H9 (cell line): ENCODE data around the gene CEP41. TPM values are rescaled to one million over a fixed set of nuclear protein-coding genes. Genes with fewer than 3 reads are reported as not detected.

Source experiments
- DNase-seq: peaks from one replicate; pipeline ENCODE4 v3.0.0-alpha.2; 2017
- H2AFZ ChIP-seq: one replicate; pipeline ENCODE4 v1.6.1; 2013; ENCODE audit warnings: mild to moderate bottlenecking, low read length, control low read depth, moderate library complexity
- H2AK5ac ChIP-seq: 2 replicates; pipeline ENCODE4 v1.6.1; 2013; ENCODE audit warnings: low read length, control low read depth, mixed read lengths; ENCODE audit not compliant: insufficient read length
- H2BK120ac ChIP-seq: one replicate; pipeline ENCODE4 v1.6.1; 2013; ENCODE audit warnings: low read depth, mild to moderate bottlenecking, low read length, control low read depth, inconsistent platforms; ENCODE audit not compliant: poor library complexity, severe bottlenecking
- H2BK12ac ChIP-seq: 2 replicates; pipeline ENCODE4 v1.6.1; 2013; ENCODE audit warnings: low read length, control low read depth, mixed read lengths, low read depth; ENCODE audit not compliant: insufficient read length
- H2BK15ac ChIP-seq: 2 replicates; pipeline ENCODE4 v1.6.1; 2013; ENCODE audit warnings: low read depth, low read length, control low read depth
- H2BK20ac ChIP-seq: one replicate; pipeline ENCODE4 v1.6.1; 2013; ENCODE audit warnings: low read depth, mild to moderate bottlenecking, low read length, control low read depth, inconsistent platforms; ENCODE audit not compliant: poor library complexity, severe bottlenecking
- H2BK5ac ChIP-seq: 2 replicates; pipeline ENCODE4 v1.6.1; 2013; ENCODE audit warnings: low read length, control low read depth, mixed read lengths; ENCODE audit not compliant: insufficient read length
- H3K14ac ChIP-seq: 2 replicates; pipeline ENCODE4 v1.6.1; 2013; ENCODE audit warnings: low read length, control low read depth; ENCODE audit not compliant: insufficient read depth
- H3K18ac ChIP-seq: 2 replicates; pipeline ENCODE4 v1.6.1; 2013; ENCODE audit warnings: low read depth, mild to moderate bottlenecking, mixed read lengths, low read length, control low read depth; ENCODE audit not compliant: insufficient read length
- H3K23ac ChIP-seq: 2 replicates; pipeline ENCODE4 v1.6.1; 2013; ENCODE audit warnings: low read length, control low read depth, mixed read lengths, low read depth; ENCODE audit not compliant: insufficient read length
- H3K23me2 ChIP-seq: 2 replicates; pipeline ENCODE4 v1.6.1; 2013; ENCODE audit warnings: low read depth, mild to moderate bottlenecking, mixed read lengths, low read length, control low read depth; ENCODE audit not compliant: insufficient read length, poor library complexity, severe bottlenecking
- H3K27ac ChIP-seq: 2 replicates; pipeline ENCODE4 v1.5.1; 2013; ENCODE audit warnings: low read length, control low read depth, mixed read lengths, low read depth; ENCODE audit not compliant: insufficient read length
- H3K27me3 ChIP-seq: 2 replicates; pipeline ENCODE4 v1.6.1; 2013; ENCODE audit warnings: low read length, control low read depth, inconsistent platforms; ENCODE audit not compliant: insufficient read depth
- H3K4ac ChIP-seq: 2 replicates; pipeline ENCODE4 v1.6.1; 2013; ENCODE audit warnings: low read depth, mild to moderate bottlenecking, control low read depth, inconsistent platforms, low read length, moderate library complexity
- H3K4me1 ChIP-seq: 2 replicates; pipeline ENCODE4 v1.6.1; 2013; ENCODE audit warnings: low read length, control low read depth, inconsistent platforms; ENCODE audit not compliant: insufficient read depth
- H3K4me2 ChIP-seq: 2 replicates; pipeline ENCODE4 v1.6.1; 2013; ENCODE audit warnings: low read length, control low read depth, mixed read lengths; ENCODE audit not compliant: insufficient read length, insufficient read depth
- H3K56ac ChIP-seq: 2 replicates; pipeline ENCODE4 v1.6.1; 2013; ENCODE audit warnings: low read depth, mild to moderate bottlenecking, mixed read lengths, low read length, control low read depth; ENCODE audit not compliant: insufficient read length
- H3K79me1 ChIP-seq: 2 replicates; pipeline ENCODE4 v1.6.1; 2013; ENCODE audit warnings: low read depth, mild to moderate bottlenecking, moderate library complexity, low read length, control low read depth, inconsistent platforms; ENCODE audit not compliant: insufficient read depth, poor library complexity, severe bottlenecking
- H3K79me2 ChIP-seq: 2 replicates; pipeline ENCODE4 v1.6.1; 2013; ENCODE audit warnings: low read length, control low read depth, inconsistent platforms; ENCODE audit not compliant: insufficient read depth
- H3K9ac ChIP-seq: 2 replicates; pipeline ENCODE4 v1.6.1; 2013; ENCODE audit warnings: low read length, control low read depth, mixed read lengths; ENCODE audit not compliant: insufficient read length; ENCODE audit errors: extremely low read depth
- H3K9me3 ChIP-seq: one replicate; pipeline ENCODE4 v1.6.1; 2013; ENCODE audit warnings: low read depth, low read length, inconsistent platforms; ENCODE audit not compliant: control insufficient read depth
- H3T11ph ChIP-seq: one replicate; pipeline ENCODE4 v1.6.1; 2013; ENCODE audit warnings: mild to moderate bottlenecking, low read length, control low read depth, inconsistent platforms
- H4K20me1 ChIP-seq: one replicate; pipeline ENCODE4 v1.6.1; 2013; ENCODE audit not compliant: control insufficient read depth, insufficient read length, insufficient read depth
- H4K5ac ChIP-seq: 2 replicates; pipeline ENCODE4 v1.6.1; 2013; ENCODE audit warnings: low read depth, mild to moderate bottlenecking, mixed read lengths, low read length, control low read depth; ENCODE audit not compliant: insufficient read length
- H4K8ac ChIP-seq: replicated peaks from 2 replicates; pipeline ENCODE4 v1.6.1; 2013; ENCODE audit warnings: low read length, control low read depth, mixed read lengths, low read depth; ENCODE audit not compliant: insufficient read length
- H4K91ac ChIP-seq: 2 replicates; pipeline ENCODE4 v1.6.1; 2013; ENCODE audit warnings: low read depth, mild to moderate bottlenecking, moderate library complexity, mixed read lengths, low read length, control low read depth; ENCODE audit not compliant: insufficient read length
- H3K27ac Mint-ChIP-seq, 3 experiments: 2 replicates in 2 of 3; 3 replicates in 1 of 3; pipeline ENCODE4 v1.8.0; 2020 to 2021; ENCODE audit warnings: mixed read lengths in 3 of 3, mild to moderate bottlenecking in 1 of 3, moderate library complexity in 1 of 3
- H3K27me3 Mint-ChIP-seq: 2 replicates; pipeline ENCODE4 v1.8.0; 2021; ENCODE audit warnings: low read depth, mild to moderate bottlenecking, moderate library complexity, mixed read lengths
- H3K36me3 Mint-ChIP-seq, 3 experiments: 2 replicates in 2 of 3; 3 replicates in 1 of 3; pipeline ENCODE4 v1.8.0; 2020 to 2021; ENCODE audit warnings: low read depth in 3 of 3, mixed read lengths in 3 of 3; ENCODE audit not compliant: insufficient read depth in 1 of 3
- H3K4me1 Mint-ChIP-seq, 2 experiments: 2 replicates each; pipeline ENCODE4 v1.8.0; 2020; ENCODE audit warnings: mixed read lengths in 2 of 2
- H3K4me3 Mint-ChIP-seq, 2 experiments: 2 replicates in 1 of 2; 3 replicates in 1 of 2; pipeline ENCODE4 v1.8.0; 2020 to 2021; ENCODE audit warnings: mild to moderate bottlenecking in 2 of 2, mixed read lengths in 2 of 2, moderate library complexity in 1 of 2
- H3K9me3 Mint-ChIP-seq, 2 experiments: 2 replicates in 1 of 2; 3 replicates in 1 of 2; pipeline ENCODE4 v1.8.0; 2020; ENCODE audit warnings: mild to moderate bottlenecking in 2 of 2, mixed read lengths in 2 of 2, moderate library complexity in 1 of 2
- WGBS: extraction: QIAGEN DNeasy Blood & Tissue Kit; methylation state at CpG from one replicate; pipeline ENCODE4 v1.1.7; 2013; ENCODE audit warnings: missing lambda C conversion rate, low lambda C conversion rate, mixed read lengths; ENCODE audit not compliant: insufficient read length; ENCODE audit errors: extremely low coverage; 5-methylcytosine and 5-hydroxymethylcytosine counted together
- total RNA-seq: library from RNA; stranded (reverse); gene quantifications from 2 replicates; pipeline ENCODE4 v1.2.1, GENCODE V29; 2021
- TF ChIP-seq, protein P1 (sequence below): fragments of 200-600 bp; sonication (generic); conservative IDR thresholded peaks from 3 replicates; pipeline ENCODE4 v1.8.0; 2021; ENCODE audit warnings: antibody characterized with exemption, mild to moderate bottlenecking

Gene CEP41
- total RNA-seq, 1 experiment from 2014 or later: 9.7 TPM

DNA sequence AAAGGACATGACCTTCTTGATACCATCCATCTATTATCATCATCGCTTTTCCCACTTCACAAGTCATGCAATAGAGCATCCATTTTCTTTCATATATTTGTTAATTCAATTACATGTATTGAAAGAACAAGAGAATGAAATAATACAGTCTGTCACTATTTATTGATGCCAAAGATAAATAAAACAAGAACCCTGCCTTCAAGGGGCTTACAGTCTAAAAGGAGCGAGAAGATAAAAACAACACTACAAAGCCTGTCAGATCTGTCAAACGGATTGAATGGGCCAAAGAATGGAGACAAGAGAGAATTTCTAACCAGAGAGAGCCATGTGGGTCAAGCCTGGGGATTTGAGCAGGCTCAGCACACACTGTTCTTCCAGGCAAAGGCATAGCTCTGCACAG lies 80.3 kb downstream of the CEP41 start:
- no peak overlapping the region for H2BK12ac ChIP-seq
- no peaks in the 10 kb centered on the region for H3K79me1 ChIP-seq
- H3K4me1 ChIP-seq: peaks cover 7% of the 10 kb centered on the region; the same call in 1 of the 2 replicates
- H2AK5ac ChIP-seq: no peak overlapping the region
- no peak overlapping the region for H3K9ac ChIP-seq
- no peaks in the 10 kb centered on the region for H3K23me2 ChIP-seq
- H3K9me3 Mint-ChIP-seq: peaks cover 6 to 7% of the 10 kb centered on the region in 2 experiments; a peak in 4 of 5 replicates
- H3K79me2 ChIP-seq: no peaks in the 10 kb centered on the region
- no peak overlapping the region for H4K5ac ChIP-seq
- no peak overlapping the region for H2BK15ac ChIP-seq
- peaks cover 2% of the 10 kb centered on the region; the same call in 1 of the 2 replicates for H3K27me3 Mint-ChIP-seq
- no CpG with 5 or more reads among the region's 3 CpGs for whole genome bisulfite sequencing
- H3K23ac ChIP-seq: no peak overlapping the region
- no peak overlapping the region for H2BK120ac ChIP-seq
- H4K20me1 ChIP-seq: no peaks in the 10 kb centered on the region
- no peak overlapping the region for H3K4ac ChIP-seq
- H3T11ph ChIP-seq: no peak overlapping the region
- peaks cover 18 to 21% of the 10 kb centered on the region in 2 experiments for H3K4me1 Mint-ChIP-seq
- no peaks in the 10 kb centered on the region for H3K27me3 ChIP-seq
- no peak overlapping the region for H2BK5ac ChIP-seq
- no peak overlapping the region for H3K27ac ChIP-seq
- no peak overlapping the region for H4K91ac ChIP-seq
- H4K8ac ChIP-seq: no peak overlapping the region
- H3K56ac ChIP-seq: no peak overlapping the region
- H3K14ac ChIP-seq: no peak overlapping the region
- H3K36me3 Mint-ChIP-seq: peaks cover 0 to 8% (median 2%) of the 10 kb centered on the region in 3 experiments; a peak in 3 of 7 replicates
- no peak for DNase-seq
- H3K9me3 ChIP-seq: no peaks in the 10 kb centered on the region
- H3K4me3 Mint-ChIP-seq: no peak overlapping the region
- H2AFZ ChIP-seq: no peak overlapping the region
- TF ChIP-seq, protein P1, sequence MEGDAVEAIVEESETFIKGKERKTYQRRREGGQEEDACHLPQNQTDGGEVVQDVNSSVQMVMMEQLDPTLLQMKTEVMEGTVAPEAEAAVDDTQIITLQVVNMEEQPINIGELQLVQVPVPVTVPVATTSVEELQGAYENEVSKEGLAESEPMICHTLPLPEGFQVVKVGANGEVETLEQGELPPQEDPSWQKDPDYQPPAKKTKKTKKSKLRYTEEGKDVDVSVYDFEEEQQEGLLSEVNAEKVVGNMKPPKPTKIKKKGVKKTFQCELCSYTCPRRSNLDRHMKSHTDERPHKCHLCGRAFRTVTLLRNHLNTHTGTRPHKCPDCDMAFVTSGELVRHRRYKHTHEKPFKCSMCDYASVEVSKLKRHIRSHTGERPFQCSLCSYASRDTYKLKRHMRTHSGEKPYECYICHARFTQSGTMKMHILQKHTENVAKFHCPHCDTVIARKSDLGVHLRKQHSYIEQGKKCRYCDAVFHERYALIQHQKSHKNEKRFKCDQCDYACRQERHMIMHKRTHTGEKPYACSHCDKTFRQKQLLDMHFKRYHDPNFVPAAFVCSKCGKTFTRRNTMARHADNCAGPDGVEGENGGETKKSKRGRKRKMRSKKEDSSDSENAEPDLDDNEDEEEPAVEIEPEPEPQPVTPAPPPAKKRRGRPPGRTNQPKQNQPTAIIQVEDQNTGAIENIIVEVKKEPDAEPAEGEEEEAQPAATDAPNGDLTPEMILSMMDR: no peak
- H3K27ac Mint-ChIP-seq: no peak overlapping the region; a peak in 1 of 7 replicates
- no peak overlapping the region for H3K4me2 ChIP-seq
- H3K18ac ChIP-seq: no peak overlapping the region
- H2BK20ac ChIP-seq: no peak overlapping the region
